Kidney epithelial cell (primary cell): ENCODE data around the gene SLC25A45. TPM values are rescaled to one million over a fixed set of nuclear protein-coding genes. Genes with fewer than 3 reads are reported as not detected.

ENCODE experiments used
- DNase-seq: peaks from one replicate; pipeline ENCODE4 v3.0.0-alpha.2; 2010; ENCODE audit warnings: low read depth
- H3K27me3 ChIP-seq: 2 replicates; pipeline ENCODE4 v1.6.0; 2011; ENCODE audit warnings: low read length; ENCODE audit not compliant: control insufficient read depth, insufficient read depth
- H3K36me3 ChIP-seq: 2 replicates; pipeline ENCODE4 v1.5.1; 2011; ENCODE audit warnings: low read length; ENCODE audit not compliant: control insufficient read depth, insufficient read depth
- H3K4me3 ChIP-seq: 2 replicates; pipeline ENCODE4 v1.5.1; 2011; ENCODE audit warnings: low read depth, mild to moderate bottlenecking, control low read depth, low read length
- CTCF ChIP-seq: IDR thresholded peaks from 2 replicates; pipeline ENCODE4 v1.5.1; 2011; ENCODE audit warnings: mild to moderate bottlenecking, moderate library complexity, low read length, control low read depth, inconsistent platforms; ENCODE audit not compliant: insufficient read depth, poor library complexity, severe bottlenecking
- total RNA-seq: library from RNA; depleted of rRNA; stranded (reverse); fragments of >200 nt; gene quantifications from 2 replicates; pipeline ENCODE4 v1.2.3, GENCODE V29; 2015

The SLC25A45 gene
- total RNA-seq, 1 donor from 2014 or later = 0.29 TPM

GRCh38 chr11:65428578-65429067 is 46.2 kb upstream of the SLC25A45 start:
- Histone ChIP-seq H3K27me3 (no peaks in the 10 kb centered on the region), H3K4me3 (peak overlapping the region; percentile 94), H3K36me3 (peaks cover 5% of the 10 kb centered on the region)
- TF ChIP-seq CTCF = no peak
- DNase-seq = no peak

GRCh38 chr11:65427691-65428577 is 45.5 kb upstream of the SLC25A45 start:
- Histone ChIP-seq H3K4me3 (peak overlapping the region; percentile 94), H3K36me3 (peaks cover 5% of the 10 kb centered on the region), H3K27me3 (no peaks in the 10 kb centered on the region)
- DNase-seq = no peak
- TF ChIP-seq CTCF = no peak

GRCh38 chr11:65426839-65427690 is 44.6 kb upstream of the SLC25A45 start:
- Histone ChIP-seq H3K36me3 (peaks cover 5% of the 10 kb centered on the region), H3K27me3 (no peaks in the 10 kb centered on the region), H3K4me3 (peak overlapping the region; percentile 94)
- DNase-seq = no peak
- TF ChIP-seq CTCF = no peak

- no peak for TF ChIP-seq CTCF
These were observed 43.8 kb upstream of the SLC25A45 start for GRCh38 chr11:65425971-65426838.

GRCh38 chr11:65425105-65425970 is 42.9 kb upstream of the SLC25A45 start:
- Histone ChIP-seq H3K4me3 (peak overlapping the region; percentile 94), H3K27me3 (no peaks in the 10 kb centered on the region), H3K36me3 (peaks cover 5% of the 10 kb centered on the region)
- DNase-seq = no peak
- TF ChIP-seq CTCF = no peak

More at GRCh38 chr11:65425971-65426838, 43.8 kb upstream of the SLC25A45 start:
- H3K4me3 ChIP-seq = peak overlapping the region; percentile 94
- H3K27me3 ChIP-seq = no peaks in the 10 kb centered on the region
- no peak for DNase-seq
- peaks cover 5% of the 10 kb centered on the region for H3K36me3 ChIP-seq
